ENCODE results near the gene CACNA1C.

Gene CACNA1C

GRCh38 chr12:2687058-2687457 is 634.3 kb downstream of the CACNA1C start:
- no peak for DNase-seq

- DNase-seq = no peak
These were observed 634.9 kb downstream of the CACNA1C start for GRCh38 chr12:2687726-2688125.

GRCh38 chr12:2688381-2688931 is 635.7 kb downstream of the CACNA1C start:
- no peak for DNase-seq

GRCh38 chr12:2689393-2689792 is 636.6 kb downstream of the CACNA1C start:
- DNase-seq = no peak

GRCh38 chr12:2689879-2690278 is 637.1 kb downstream of the CACNA1C start:
- DNase-seq = no peak

GRCh38 chr12:2690348-2691005 is 637.7 kb downstream of the CACNA1C start:
- DNase-seq = no peak

- DNase-seq = peak; percentile 75
These were observed 638.2 kb downstream of the CACNA1C start for GRCh38 chr12:2691006-2691344.

- peak; percentile 59 for DNase-seq
These were observed 638.7 kb downstream of the CACNA1C start for GRCh38 chr12:2691345-2692071.

- no peak for DNase-seq
These were observed 639.3 kb downstream of the CACNA1C start for GRCh38 chr12:2692080-2692479.

GRCh38 chr12:2693244-2693860 is 640.6 kb downstream of the CACNA1C start:
- DNase-seq = no peak

GRCh38 chr12:2693980-2694610 is 641.3 kb downstream of the CACNA1C start:
- no peak for DNase-seq

- DNase-seq = no peak
These were observed 643.3 kb downstream of the CACNA1C start for GRCh38 chr12:2696136-2696535.

- DNase-seq = no peak
These were observed 644.4 kb downstream of the CACNA1C start for GRCh38 chr12:2697057-2697800.

- DNase-seq = no peak
These were observed 645.8 kb downstream of the CACNA1C start for GRCh38 chr12:2698566-2698965.

GRCh38 chr12:2710701-2711100 is 657.9 kb downstream of the CACNA1C start:
- DNase-seq = no peak

GRCh38 chr12:2719392-2719791 is 666.6 kb downstream of the CACNA1C start:
- no peak for DNase-seq

- no peak for DNase-seq
These were observed 670.0 kb downstream of the CACNA1C start for GRCh38 chr12:2722806-2723205.

- no peak for DNase-seq
These were observed 679.5 kb downstream of the CACNA1C start for GRCh38 chr12:2732290-2732689.

GRCh38 chr12:2733493-2734355 is 680.9 kb downstream of the CACNA1C start:
- no peak for DNase-seq

- no peak for DNase-seq
These were observed 682.6 kb downstream of the CACNA1C start for GRCh38 chr12:2735432-2735831.

- DNase-seq = no peak
These were observed 685.0 kb downstream of the CACNA1C start for GRCh38 chr12:2737656-2738241.

Measured in stimulated activated CD8-positive, alpha-beta memory T cell treated with anti-CD3 and anti-CD28 coated beads, Interleukin-4, amount 100 ng/mL, for 48 hours (primary cell).